ENCODE data around the gene PSG7.
"Not testable (repeated sequence)": the region's sequence is repeated elsewhere in the genome, so short reads cannot be mapped to it uniquely, and the experiment has no call there.

The PSG7 gene

DNA sequence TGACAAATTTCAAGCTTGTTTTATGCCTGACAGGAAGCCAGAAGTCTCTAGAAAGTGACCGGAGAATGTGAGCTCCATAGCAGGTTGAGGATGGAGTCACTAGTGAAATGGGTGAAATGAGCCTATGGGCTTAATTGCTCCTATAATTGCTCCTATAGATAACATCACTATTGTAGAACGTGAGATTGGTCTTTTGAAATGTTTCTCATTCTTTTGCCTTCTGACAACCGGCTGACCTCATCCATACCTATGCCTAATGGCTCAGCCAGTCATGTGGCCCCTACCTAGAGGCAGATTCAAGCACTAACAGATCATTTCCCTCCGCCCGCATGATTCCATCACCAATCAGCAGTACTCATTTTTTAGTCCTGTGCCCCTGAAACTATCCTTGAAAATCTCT lies 23.5 kb downstream of the PSG7 start:
- DNase-seq, result not testable (repeated sequence)

DNA sequence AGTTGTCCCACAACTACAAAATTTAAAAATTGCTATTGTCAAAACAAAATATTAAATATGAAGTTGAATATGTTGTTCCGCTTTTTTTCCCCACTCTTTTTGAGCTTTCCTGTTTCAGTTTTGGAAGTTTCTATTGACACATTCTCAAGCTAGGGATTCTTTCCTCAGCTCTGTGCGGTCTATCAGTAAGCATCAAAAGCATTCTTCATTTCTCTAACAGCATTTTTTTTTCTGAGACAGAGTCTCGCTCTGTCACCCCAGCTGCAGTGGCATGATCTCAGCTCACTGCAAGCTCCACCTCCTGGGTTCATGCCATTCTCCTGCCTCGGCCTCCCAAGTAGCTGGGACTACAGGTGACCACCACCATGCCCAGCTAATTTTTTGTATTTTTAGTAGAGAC lies 24.1 kb downstream of the PSG7 start:
- DNase-seq, result not testable (repeated sequence)

DNA sequence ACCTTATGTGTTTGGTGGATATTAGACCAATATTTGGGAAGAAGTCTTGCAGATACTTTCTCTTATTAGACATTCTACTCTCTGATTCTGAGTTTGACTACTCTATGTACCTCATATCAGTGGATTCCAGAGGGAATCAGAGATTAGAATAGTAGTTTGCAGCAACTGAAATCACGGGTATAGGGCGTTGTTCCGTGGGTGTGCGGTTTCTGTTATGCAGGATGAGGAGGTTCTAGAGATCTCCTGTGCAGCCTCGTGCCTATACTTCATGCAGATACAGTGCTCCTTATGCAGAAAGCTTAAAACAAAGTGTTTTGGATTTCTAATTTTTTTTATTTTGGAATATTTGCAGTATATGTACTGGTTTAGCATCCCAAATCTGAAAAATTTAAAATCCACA lies 25.3 kb downstream of the PSG7 start:
- not testable (repeated sequence) for DNase-seq

DNA sequence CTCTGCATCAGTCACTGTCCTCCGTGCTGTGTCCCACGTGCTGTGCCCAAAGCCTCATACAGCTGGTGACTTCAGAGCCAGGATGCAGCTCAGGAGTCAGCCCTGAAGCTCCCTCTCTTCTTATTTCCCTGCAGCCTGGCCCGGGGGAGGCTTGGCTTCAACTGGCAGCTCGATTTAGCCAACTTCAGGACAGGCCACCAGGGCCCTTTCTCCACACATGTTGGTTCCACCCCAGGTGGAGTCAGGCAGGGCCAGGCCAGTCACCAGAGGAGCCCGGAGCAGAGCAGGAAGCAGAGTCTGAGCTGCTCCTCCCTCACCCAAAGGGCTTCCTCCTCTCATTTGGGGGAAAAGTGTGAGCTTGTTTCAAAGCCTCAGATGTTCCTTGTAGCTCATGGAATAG lies 30.8 kb downstream of the PSG7 start:
- DNase-seq, result not testable (repeated sequence)

DNA sequence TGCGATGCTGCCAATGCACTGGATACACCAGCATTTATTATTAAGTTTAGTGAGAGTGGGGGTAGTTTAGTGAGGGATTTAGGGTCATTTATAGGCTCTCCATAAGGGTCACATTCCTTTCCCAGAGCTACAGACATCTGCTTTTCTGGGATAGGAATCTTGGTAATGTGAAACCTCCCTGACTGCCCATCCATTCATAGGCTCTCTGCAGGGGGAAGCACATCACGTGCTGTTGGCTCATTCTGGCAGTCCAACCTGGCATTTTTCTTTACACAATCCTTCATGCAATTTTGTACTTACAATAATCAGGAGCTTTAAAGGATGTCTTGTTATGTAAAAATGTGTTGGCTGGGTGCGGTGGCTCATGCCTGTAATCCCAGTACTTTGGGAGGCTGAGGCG lies 36.4 kb downstream of the PSG7 start:
- not testable (repeated sequence) for DNase-seq

DNA sequence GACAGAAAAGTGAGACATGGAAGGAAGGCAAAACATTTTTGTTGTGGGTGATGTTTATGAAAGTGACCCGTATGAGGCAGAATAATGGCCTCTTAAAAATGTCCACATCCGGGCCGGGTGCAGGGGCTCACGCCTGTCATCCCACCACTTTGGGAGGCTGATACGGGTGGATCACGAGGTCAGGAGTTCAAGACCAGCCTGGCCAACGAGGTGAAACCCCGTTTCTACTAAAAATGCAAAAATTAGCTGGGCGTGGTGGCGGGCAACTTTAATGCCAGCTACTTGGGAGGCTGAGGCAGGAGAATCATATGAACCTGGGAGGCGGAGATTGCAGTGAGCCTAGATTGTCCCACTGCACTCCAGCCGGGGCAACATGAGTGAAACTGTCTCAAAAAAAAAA lies 37.3 kb downstream of the PSG7 start:
- DNase-seq, result not testable (repeated sequence)

DNA sequence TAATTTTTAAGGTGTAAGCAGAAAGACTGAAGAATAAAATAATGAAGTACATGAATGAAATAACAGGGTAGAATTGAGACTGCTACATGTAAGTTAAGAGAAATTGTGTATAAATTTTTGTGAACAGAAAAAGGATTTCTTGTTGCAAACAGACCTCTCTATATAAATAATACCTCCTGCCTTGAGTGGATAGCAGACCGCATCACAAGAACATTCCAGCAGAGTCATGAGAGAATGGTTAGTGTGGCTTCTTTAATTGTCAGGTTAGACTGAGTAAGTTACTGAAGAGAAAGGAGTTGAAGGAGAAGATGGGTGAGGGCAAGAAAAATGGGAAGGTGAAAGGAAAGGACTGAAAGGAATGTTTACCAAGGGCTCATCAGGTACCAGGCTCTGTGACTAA lies 37.9 kb downstream of the PSG7 start:
- DNase-seq, result not testable (repeated sequence)

DNA sequence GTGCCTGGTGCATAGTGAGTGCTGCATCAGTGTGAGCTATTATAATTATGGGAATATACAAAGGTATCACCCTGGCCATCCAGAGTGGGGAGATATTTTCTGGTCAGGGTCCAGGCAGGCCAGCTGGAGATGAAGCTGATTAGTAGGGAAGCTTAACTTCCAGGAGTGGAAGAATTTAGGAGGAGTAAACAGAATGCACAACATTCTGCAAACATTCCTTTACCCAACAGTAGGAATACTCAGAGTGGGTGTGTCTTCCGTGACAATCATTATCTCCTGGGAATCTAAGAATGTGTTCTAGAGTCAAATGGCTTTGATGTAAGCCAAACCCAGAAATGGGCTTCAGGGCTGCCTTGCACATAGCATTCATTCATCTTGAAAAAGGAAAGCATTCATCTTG lies 38.4 kb downstream of the PSG7 start:
- not testable (repeated sequence) for DNase-seq

DNA sequence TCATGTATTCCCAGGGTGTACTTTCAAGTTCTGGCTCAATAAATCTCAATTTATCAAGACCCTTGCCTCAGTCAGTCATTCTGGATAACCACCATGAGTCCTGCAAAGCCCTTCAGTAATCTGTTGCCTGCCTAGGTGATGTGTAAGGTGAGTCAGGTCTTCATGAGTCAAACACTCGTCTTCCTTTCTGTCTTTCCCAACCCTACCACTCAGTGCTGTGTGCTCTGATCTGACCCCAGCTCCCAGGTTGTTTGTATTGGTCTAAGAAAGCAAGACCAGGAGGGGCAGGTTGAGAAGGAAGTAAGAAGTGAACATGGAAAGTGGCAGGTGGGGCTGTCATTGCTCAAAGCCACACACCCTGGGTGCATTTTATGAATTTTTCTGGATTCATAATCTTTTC lies 39.3 kb downstream of the PSG7 start:
- DNase-seq, result not testable (repeated sequence)

DNA sequence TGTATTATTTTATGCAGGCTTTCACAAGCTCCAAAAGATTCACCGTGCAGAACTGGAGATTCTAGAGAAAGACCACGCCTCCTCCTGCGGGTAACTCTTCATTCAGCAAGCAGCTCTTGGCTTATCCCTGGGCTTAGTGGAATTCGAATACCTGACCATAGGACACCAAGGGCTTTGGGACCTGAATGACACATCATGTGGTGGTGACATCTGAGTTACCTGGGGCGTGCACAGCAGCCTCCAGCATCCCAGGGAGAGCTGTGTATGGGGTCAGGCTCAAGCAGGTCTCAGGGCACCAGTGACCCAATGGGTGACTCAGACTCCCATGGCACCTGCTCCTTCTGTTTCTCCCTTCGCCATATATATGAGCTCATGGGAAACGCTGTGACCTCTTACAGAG lies 46.6 kb downstream of the PSG7 start:
- DNase-seq, result not testable (repeated sequence)

DNA sequence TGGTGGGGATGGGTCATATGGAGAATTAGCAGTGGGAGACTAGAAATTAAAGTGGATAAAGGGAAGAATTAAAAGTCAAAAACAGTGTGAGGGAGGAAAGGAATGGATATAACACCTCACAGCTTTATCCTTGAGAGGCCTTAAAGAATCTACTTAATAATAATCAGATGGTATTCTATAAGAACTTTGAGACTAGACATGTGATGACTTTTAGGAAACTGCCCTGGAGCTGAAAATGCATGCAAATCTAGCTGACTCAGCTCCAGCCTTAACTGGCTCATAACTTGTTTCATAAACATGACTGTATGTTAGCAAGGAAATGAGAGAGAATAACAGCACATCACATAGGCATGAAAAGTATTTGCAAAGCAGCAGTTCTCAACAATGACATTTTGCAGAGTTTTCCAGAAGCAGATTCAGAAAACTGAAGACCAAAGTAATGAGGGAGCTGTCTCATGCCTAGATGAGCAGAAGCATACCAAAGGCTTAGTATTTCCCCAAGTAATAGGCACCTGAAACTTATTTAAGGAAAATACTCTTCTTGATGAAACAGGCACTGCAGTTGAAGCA lies 49.0 kb downstream of the PSG7 start:
- DNase-seq, result not testable (repeated sequence)

DNA sequence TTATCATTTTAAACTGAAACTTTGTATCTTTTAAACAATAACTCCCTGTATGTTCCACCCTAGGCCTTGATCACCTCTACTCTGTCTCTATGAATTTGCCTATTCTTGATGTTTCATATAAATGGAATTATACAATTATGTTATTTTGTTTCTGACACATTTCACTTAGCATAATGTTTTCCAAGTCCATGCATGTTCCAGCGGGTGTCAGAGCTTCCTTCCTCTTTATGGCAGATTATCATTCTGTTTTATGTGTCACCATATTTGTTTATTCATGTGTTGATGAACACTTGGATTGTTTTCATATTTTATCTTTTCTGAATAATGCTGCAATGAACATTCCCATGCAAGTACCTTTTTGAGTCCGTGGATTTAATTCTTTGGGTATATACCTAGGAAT lies 54.3 kb downstream of the PSG7 start:
- not testable (repeated sequence) for DNase-seq

DNA sequence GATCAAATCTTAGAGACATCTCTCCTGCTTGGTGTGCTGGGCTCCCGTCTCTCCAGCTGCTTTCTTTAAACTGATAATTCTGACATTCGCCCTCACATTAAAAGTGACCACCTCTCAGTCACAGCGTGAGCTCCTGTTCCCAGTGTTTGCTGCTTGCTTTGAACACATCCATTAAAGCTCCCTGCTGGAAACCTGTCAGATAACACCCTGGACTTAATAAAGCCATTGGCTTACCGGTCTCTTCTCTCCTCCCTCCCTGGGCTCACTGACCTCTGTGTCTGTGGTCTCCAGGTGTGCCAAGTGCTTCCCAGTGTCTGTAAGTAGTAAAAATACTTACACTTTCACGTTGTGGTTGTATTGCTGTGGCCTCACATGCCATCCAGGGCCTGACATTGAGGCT lies 55.0 kb downstream of the PSG7 start:
- DNase-seq, result not testable (repeated sequence)

DNA sequence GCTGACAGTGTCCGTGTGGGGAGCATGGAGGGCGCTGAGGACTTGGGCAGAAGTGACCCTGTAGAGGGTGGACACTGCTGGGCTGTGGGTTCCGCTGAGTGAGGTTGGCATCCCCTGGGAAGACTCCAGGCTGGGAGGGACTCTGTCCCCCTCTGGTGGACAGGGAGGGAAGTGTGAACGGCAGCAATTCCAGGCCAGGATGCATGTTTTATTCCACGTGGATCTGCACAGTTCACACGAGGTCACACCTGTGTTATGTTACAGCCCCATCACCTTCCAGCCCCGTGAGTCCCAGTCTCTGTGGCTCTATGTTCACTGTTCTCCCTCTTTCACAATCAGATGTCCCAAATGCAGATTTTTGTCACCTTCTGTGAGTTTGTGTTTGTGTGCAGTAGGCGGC lies 55.7 kb downstream of the PSG7 start:
- not testable (repeated sequence) for DNase-seq

DNA sequence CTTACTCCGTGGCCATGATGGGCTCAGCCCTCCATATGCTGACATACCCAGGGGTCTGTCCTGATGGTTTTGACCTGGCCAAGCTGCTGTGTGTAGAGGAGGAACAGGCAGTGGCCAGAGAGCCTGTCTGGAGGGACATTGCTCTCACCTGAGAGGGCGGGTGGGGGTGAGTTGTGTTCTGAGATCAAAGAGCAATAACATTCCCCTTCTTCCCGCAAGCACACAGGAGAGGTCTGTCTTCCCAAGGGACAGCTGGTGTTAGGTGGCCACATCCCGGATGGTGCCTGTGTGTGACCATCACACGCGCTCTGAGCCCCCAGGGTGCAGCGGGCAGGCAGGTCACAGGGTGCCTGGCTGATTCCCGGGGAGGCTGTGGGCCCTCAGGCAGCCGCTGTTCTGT lies 56.4 kb downstream of the PSG7 start:
- not testable (repeated sequence) for DNase-seq

DNA sequence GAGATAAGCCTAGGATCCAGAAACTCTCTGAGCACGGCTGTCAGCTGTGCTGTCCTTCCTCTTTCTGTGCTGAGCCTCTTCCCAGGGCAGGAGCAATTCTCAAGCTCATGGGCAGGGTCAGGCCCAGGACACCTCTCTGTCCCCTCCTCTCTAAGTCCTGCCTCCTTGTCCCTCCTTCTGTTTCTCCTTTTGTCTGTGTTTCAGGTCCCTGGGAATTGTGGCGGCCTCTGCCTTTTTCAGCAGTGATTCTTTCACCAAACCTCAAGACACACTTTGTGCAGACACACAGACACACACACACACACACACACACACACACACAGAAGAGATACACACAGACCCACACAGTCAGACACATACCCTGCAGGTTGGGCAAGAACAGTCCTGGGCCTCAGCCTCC lies 57.4 kb downstream of the PSG7 start, which contains the start of gene PSG1:
Gene PSG1 (minus strand): TSS at position 101 of the 400 bp plus-strand sequence. CDS start 132 bp downstream, outside the sequence.
- DNase-seq, result no peak

DNA sequence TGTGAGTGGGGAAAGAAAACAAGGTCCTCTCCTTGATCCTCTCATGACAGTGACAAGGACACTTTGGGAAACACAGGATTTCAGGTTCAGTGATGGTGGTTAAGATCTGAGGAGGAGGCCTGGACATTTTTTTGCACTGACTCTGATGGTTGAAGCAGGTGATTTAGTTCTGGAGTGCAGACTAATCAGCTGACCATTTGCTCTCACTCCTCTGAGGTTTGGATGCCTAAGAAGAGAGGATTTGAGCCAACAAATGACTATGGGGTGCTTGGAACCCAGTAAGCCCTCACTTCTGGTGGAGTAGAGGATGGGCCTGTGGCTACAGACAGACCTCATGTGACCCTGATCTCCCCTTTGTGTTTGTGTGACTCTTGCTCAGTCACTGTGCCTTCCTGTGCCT lies 60.4 kb downstream of the PSG7 start:
- DNase-seq, result not testable (repeated sequence)

DNA sequence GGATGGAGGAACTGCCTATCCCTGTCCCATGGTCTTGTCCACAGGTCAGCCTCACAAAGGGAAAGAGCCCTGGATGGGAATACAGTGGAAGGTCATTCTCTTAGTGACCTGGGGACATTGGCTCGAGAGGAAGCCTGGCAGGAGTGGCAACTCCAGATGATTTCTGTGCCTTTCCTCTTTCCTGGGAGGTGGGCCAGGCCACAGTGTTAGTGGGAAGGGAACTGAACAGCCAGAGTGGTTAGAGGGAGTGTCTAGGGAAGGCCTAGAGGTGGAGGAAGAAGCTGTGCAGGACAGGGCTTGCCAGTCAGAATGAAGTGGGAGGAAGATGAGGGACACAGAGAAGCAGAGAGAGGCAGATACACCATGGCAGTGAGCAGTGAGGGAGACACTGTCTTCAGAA lies 61.1 kb downstream of the PSG7 start:
- not testable (repeated sequence) for DNase-seq

DNA sequence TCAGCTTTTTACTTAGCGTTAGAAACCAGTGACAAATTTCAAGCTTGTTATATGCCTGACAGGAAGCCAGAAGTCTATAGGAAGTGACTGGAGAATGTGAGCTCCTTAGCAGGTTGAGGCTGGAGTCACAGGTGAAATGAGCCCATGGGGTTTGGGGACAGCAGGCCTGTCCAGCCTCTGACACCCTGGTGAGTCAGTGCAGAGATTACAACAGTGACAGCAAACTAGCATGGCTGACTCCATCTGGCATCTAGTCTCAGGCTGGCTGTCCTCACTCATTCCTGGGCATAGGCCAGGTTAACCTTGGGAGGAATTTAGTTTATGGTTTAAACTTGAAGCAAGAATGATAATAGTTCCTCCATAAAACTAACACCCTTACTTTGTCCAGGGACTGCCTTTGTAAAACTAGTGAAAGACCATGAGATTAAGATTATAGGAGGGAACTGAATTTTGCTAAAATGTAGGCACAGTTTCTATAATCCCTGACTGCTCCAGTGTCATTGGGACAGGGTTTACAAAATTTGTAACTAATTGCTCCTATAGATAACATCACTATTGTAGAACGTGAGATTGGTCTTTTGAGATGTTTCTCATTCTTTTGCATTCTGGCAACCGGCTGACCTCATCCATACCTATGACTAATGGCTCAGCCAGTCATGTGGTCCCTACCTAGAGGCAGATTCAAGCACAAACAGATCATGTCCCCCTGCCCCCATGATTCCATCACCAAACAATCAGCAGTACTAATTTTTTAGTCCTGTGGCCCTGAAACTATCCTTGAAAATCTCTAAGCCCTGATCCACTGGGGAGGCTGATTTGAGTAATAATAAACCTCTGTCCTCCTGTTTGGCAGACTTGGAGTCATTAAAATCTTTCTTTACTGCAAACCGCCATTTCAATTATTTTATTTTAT lies 61.9 kb downstream of the PSG7 start:
- not testable (repeated sequence) for DNase-seq

DNA sequence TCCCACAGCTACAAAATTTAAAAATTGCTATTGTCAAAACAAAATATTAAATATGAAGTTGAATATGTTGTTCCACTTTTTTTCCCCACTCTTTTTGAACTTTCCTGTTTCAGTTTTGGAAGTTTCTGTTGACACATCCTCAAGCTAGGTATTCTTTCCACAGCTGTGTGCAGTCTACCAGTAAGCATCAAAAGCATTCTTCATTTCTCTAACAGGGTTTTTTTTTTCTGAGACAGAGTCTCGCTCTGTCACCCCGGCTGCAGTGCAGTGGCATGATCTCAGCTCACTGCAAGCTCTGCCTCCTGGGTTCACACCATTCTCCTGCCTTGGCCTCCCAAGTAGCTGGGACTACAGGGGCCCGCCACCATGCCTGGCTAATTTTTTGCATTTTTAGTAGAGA lies 62.9 kb downstream of the PSG7 start:
- not testable (repeated sequence) for DNase-seq

All from NCI-H187 treated with DMSO at 0.1 percent for 48 hours (cell line).